HL-60 (cell line): ENCODE data around the gene ZNF827.

Experiments
- DNase-seq, 2 experiments: peaks; one replicate each; pipeline ENCODE4 v3.0.0-alpha.2; 2010 to 2020; ENCODE audit warnings: low read depth in 1 of 2, low spot score in 1 of 2
- H3K27ac ChIP-seq: fragments of 250-450 bp; sonication (Bioruptor Pico); replicated peaks from 2 replicates; pipeline ENCODE4 v1.5.1; 2020; ENCODE audit warnings: mild to moderate bottlenecking, moderate library complexity
- H3K27me3 ChIP-seq: fragments of 250-450 bp; sonication (Bioruptor Pico); 2 replicates; pipeline ENCODE4 v1.5.1; 2021; ENCODE audit warnings: mild to moderate bottlenecking, moderate library complexity; ENCODE audit not compliant: insufficient read depth, poor library complexity, severe bottlenecking
- H3K4me3 ChIP-seq: replicated peaks from 2 replicates; pipeline ENCODE4 v1.5.1; 2011; ENCODE audit warnings: mild to moderate bottlenecking, control low read depth, low read length; ENCODE audit not compliant: insufficient read depth
- CTCF ChIP-seq: IDR thresholded peaks from one replicate; pipeline ENCODE4 v1.5.1; 2011; ENCODE audit warnings: low read length, control low read depth, inconsistent platforms; ENCODE audit not compliant: insufficient read depth
- GABPA ChIP-seq: IDR thresholded peaks from 2 replicates; pipeline ENCODE4 v1.6.1; 2012; ENCODE audit warnings: low read depth
- POLR2AphosphoS5 ChIP-seq: IDR thresholded peaks from 2 replicates; pipeline ENCODE4 v1.6.1; 2012; ENCODE audit warnings: low read depth
- REST ChIP-seq: IDR thresholded peaks from 2 replicates; pipeline ENCODE4 v1.6.1; 2012; ENCODE audit warnings: low read depth; ENCODE audit not compliant: insufficient replicate concordance
- SPI1 ChIP-seq: IDR thresholded peaks from 2 replicates; pipeline ENCODE4 v1.6.1; 2012; ENCODE audit warnings: low read depth, mild to moderate bottlenecking, borderline replicate concordance

Gene ZNF827

GRCh38 chr4:145786261-145786660 is 152.4 kb downstream of the ZNF827 start:
- H3K4me3 ChIP-seq: no peak overlapping the region
- no peak for DNase-seq
- no peak overlapping the region for H3K27ac ChIP-seq
- H3K27me3 ChIP-seq: no peaks in the 10 kb centered on the region
- TF ChIP-seq GABPA (no peak), REST (no peak), POLR2AphosphoS5 (no peak), SPI1 (no peak), CTCF (no peak)

- peak in 1 of 2 experiments; percentile 4 for DNase-seq
- Histone ChIP-seq H3K4me3 (no peak overlapping the region), H3K27ac (no peak overlapping the region), H3K27me3 (no peaks in the 10 kb centered on the region)
- TF ChIP-seq POLR2AphosphoS5 (no peak), REST (no peak), CTCF (no peak), SPI1 (no peak), GABPA (no peak)
Measured at GRCh38 chr4:145785391-145786008, 153.1 kb downstream of the ZNF827 start.

GRCh38 chr4:145784036-145784435 is 154.6 kb downstream of the ZNF827 start:
- H3K27ac ChIP-seq: no peak overlapping the region
- H3K27me3 ChIP-seq: no peaks in the 10 kb centered on the region
- H3K4me3 ChIP-seq: no peak overlapping the region
- TF ChIP-seq POLR2AphosphoS5 (no peak), GABPA (no peak), SPI1 (no peak)
- DNase-seq: no peak

- Histone ChIP-seq H3K4me3 (no peak overlapping the region), H3K27ac (no peak overlapping the region), H3K27me3 (no peaks in the 10 kb centered on the region)
- DNase-seq: no peak
- TF ChIP-seq GABPA: no peak
- no peak for TF ChIP-seq CTCF
- TF ChIP-seq SPI1: no peak
- no peak for TF ChIP-seq REST
- TF ChIP-seq POLR2AphosphoS5: no peak
Measured at GRCh38 chr4:145782756-145783155, 155.9 kb downstream of the ZNF827 start.
